OCI-LY1 (cell line): ENCODE results near the gene CDH13.

Experiments
- H2AFZ ChIP-seq: fragments of 200-600 bp; sonication (generic), shearing (Covaris generic); 2 replicates; pipeline ENCODE4 v1.6.0; 2014; ENCODE audit warnings: antibody characterized with exemption, mild to moderate bottlenecking, low read length
- H3F3A ChIP-seq: fragments of 200-600 bp; sonication (generic), shearing (Covaris generic); 2 replicates; pipeline ENCODE4 v1.6.0; 2014; ENCODE audit warnings: mild to moderate bottlenecking, antibody characterized with exemption, low read length, moderate library complexity; ENCODE audit not compliant: insufficient read depth
- H3K27ac ChIP-seq: fragments of 200-600 bp; sonication (generic); 2 replicates; pipeline ENCODE4 v1.5.1; 2014; ENCODE audit warnings: low read length, mixed run types, mild to moderate bottlenecking, low read depth; ENCODE audit not compliant: poor library complexity, severe bottlenecking
- H3K27me3 ChIP-seq: fragments of 200-600 bp; sonication (generic); 2 replicates; pipeline ENCODE4 v1.6.0; 2014; ENCODE audit warnings: antibody characterized with exemption, mild to moderate bottlenecking, low read length, moderate library complexity; ENCODE audit not compliant: insufficient read depth
- H3K36me3 ChIP-seq: fragments of 200-600 bp; sonication (generic); 2 replicates; pipeline ENCODE4 v1.6.1; 2014; ENCODE audit warnings: mild to moderate bottlenecking, antibody characterized with exemption, low read length, moderate library complexity, mixed read lengths; ENCODE audit not compliant: insufficient read depth
- H3K4me1 ChIP-seq: fragments of 200-600 bp; sonication (generic); 2 replicates; pipeline ENCODE4 v1.5.1; 2014; ENCODE audit warnings: mild to moderate bottlenecking, low read length, moderate library complexity; ENCODE audit not compliant: insufficient read depth, severe bottlenecking
- H3K4me2 ChIP-seq: fragments of 200-600 bp; sonication (generic), shearing (Covaris generic); 2 replicates; pipeline ENCODE4 v1.6.1; 2014; ENCODE audit warnings: low read length
- H3K4me3 ChIP-seq: fragments of 200-600 bp; sonication (generic); 2 replicates; pipeline ENCODE4 v1.5.1; 2014; ENCODE audit warnings: low read length, low read depth, mild to moderate bottlenecking, mixed read lengths; ENCODE audit not compliant: poor library complexity, severe bottlenecking
- H3K79me2 ChIP-seq: fragments of 200-600 bp; shearing (Covaris generic); 2 replicates; pipeline ENCODE4 v1.6.1; 2016; ENCODE audit warnings: mixed run types, low read length, mixed read lengths; ENCODE audit not compliant: insufficient read depth
- H3K9ac ChIP-seq: fragments of 200-600 bp; sonication (generic), shearing (Covaris generic); 2 replicates; pipeline ENCODE4 v1.6.1; 2014; ENCODE audit warnings: mild to moderate bottlenecking, low read length, mixed read lengths
- H3K9me2 ChIP-seq: fragments of 200-600 bp; sonication (generic), shearing (Covaris generic); 2 replicates; pipeline ENCODE4 v1.6.1; 2014; ENCODE audit warnings: low read depth, mild to moderate bottlenecking, low read length, mixed read lengths
- H3K9me3 ChIP-seq: fragments of 200-600 bp; shearing (Covaris generic); 2 replicates; pipeline ENCODE4 v1.6.1; 2014; ENCODE audit warnings: low read length, mixed read lengths
- H4K20me1 ChIP-seq: fragments of 200-600 bp; sonication (generic), shearing (Covaris generic); 2 replicates; pipeline ENCODE4 v1.6.0; 2016; ENCODE audit warnings: mild to moderate bottlenecking, low read length; ENCODE audit not compliant: insufficient read depth
- EZH2 ChIP-seq: fragments of 200-600 bp; sonication (generic), shearing (Covaris generic); IDR thresholded peaks from 2 replicates; pipeline ENCODE4 v1.8.0; 2017; ENCODE audit warnings: borderline replicate concordance, mixed run types, mild to moderate bottlenecking, antibody characterized with exemption, low read length, moderate library complexity, mixed read lengths
- TF ChIP-seq, protein P1 (sequence below): fragments of 200-600 bp; sonication (generic), shearing (Covaris generic); IDR thresholded peaks from 2 replicates; pipeline ENCODE4 v1.5.1; 2017; ENCODE audit warnings: mild to moderate bottlenecking, antibody characterized with exemption, low read length, moderate library complexity, mixed read lengths

Gene CDH13

GRCh38 chr16:83619381-83620150 is 992.8 kb downstream of the CDH13 start:
- H3K27me3 ChIP-seq = no peaks in the 10 kb centered on the region; the same call in 1 of the 2 replicates
- no peaks in the 10 kb centered on the region for H3K4me1 ChIP-seq
- no peaks in the 10 kb centered on the region for H4K20me1 ChIP-seq
- no peak for TF ChIP-seq EZH2
- TF ChIP-seq, protein P1, sequence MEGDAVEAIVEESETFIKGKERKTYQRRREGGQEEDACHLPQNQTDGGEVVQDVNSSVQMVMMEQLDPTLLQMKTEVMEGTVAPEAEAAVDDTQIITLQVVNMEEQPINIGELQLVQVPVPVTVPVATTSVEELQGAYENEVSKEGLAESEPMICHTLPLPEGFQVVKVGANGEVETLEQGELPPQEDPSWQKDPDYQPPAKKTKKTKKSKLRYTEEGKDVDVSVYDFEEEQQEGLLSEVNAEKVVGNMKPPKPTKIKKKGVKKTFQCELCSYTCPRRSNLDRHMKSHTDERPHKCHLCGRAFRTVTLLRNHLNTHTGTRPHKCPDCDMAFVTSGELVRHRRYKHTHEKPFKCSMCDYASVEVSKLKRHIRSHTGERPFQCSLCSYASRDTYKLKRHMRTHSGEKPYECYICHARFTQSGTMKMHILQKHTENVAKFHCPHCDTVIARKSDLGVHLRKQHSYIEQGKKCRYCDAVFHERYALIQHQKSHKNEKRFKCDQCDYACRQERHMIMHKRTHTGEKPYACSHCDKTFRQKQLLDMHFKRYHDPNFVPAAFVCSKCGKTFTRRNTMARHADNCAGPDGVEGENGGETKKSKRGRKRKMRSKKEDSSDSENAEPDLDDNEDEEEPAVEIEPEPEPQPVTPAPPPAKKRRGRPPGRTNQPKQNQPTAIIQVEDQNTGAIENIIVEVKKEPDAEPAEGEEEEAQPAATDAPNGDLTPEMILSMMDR = no peak
- no peaks in the 10 kb centered on the region for H3F3A ChIP-seq
- no peak overlapping the region for H3K4me3 ChIP-seq
- no peak overlapping the region for H3K27ac ChIP-seq
- H3K9me3 ChIP-seq = no peaks in the 10 kb centered on the region
- no peak overlapping the region for H2AFZ ChIP-seq
- H3K4me2 ChIP-seq = no peak overlapping the region
- H3K9ac ChIP-seq = no peak overlapping the region
- H3K79me2 ChIP-seq = no peaks in the 10 kb centered on the region
- H3K9me2 ChIP-seq = no peaks in the 10 kb centered on the region
- H3K36me3 ChIP-seq = no peaks in the 10 kb centered on the region

DNA sequence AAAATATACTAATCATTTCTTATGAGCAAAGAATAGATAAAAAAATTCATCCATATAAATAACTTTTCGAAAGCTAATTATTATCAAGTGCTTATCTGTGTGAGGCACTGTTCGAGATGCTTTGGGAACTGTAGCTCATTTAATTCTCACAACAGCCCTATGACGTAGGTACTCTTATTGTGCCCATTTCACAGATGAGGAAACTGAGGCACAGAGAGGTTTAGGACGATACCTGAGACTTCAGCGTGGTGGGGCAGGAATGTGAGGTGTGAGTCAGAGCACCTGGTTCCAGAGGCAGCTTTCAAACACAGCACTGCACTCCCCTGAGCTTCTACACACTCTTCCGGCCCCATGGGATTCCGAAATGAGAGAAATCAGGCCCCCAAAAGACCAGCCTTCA is 995.2 kb downstream of the CDH13 start:
- Histone ChIP-seq H3F3A (no peaks in the 10 kb centered on the region), H3K4me2 (no peak overlapping the region), H3K9me3 (no peaks in the 10 kb centered on the region), H3K4me1 (no peaks in the 10 kb centered on the region), H3K27me3 (no peaks in the 10 kb centered on the region; the same call in 1 of the 2 replicates), H3K79me2 (no peaks in the 10 kb centered on the region), H3K27ac (no peak overlapping the region), H3K36me3 (no peaks in the 10 kb centered on the region), H3K9ac (no peak overlapping the region), H3K9me2 (no peaks in the 10 kb centered on the region), H4K20me1 (no peaks in the 10 kb centered on the region), H2AFZ (no peak overlapping the region), H3K4me3 (no peak overlapping the region)
- no peak for TF ChIP-seq EZH2
- TF ChIP-seq, protein P1 = no peak

DNA sequence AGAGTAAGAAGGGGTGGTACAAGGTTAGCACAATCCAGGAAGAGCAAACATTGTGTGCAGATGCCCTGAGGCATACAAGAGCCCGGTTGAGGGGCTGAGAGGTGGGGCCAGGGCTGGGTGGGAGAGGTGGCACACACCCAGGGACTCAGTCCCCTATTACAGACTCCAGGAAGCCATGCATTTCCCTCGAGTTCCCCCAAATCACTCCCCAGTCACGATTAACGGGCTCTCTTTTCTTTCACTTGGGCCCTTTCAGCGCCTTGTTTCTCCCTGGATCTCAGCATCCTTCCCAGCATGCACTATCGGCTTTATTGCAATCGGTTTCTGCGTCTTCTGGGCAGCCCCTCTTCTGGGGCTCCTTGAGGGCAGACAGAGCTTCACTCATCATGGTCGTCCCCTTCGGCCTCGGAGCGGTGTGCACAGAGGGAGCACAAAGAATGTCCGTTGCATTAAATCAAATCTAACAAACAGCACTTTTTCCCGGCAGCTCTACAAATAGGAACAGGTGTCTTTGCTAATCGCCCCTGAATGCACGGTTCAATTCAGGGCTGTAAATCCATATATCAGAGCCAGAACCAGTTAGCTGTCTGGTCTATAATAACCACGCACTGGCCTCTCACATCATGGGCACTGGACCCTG is 996.4 kb downstream of the CDH13 start:
- no peaks in the 10 kb centered on the region for H4K20me1 ChIP-seq
- H3K9me3 ChIP-seq = no peaks in the 10 kb centered on the region
- no peak overlapping the region for H3K4me3 ChIP-seq
- no peak overlapping the region for H3K9ac ChIP-seq
- no peaks in the 10 kb centered on the region; the same call in 1 of the 2 replicates for H3K27me3 ChIP-seq
- H3K27ac ChIP-seq = no peak overlapping the region
- H3K79me2 ChIP-seq = no peaks in the 10 kb centered on the region
- no peak overlapping the region for H2AFZ ChIP-seq
- TF ChIP-seq EZH2 = no peak
- TF ChIP-seq, protein P1 = no peak
- H3K4me1 ChIP-seq = no peaks in the 10 kb centered on the region
- no peaks in the 10 kb centered on the region for H3K36me3 ChIP-seq
- no peak overlapping the region for H3K4me2 ChIP-seq
- H3K9me2 ChIP-seq = no peaks in the 10 kb centered on the region
- no peaks in the 10 kb centered on the region for H3F3A ChIP-seq
